RPMI8226 (cell line): ENCODE measurements around the gene FRMD8.

ENCODE experiments used
- DNase-seq: peaks from one replicate; pipeline ENCODE4 v3.0.0-alpha.2; 2015

FRMD8 gene

GRCh38 chr11:65425971-65426838 lies 39.8 kb downstream of the FRMD8 start:
- peak; percentile 68 for DNase-seq

DNA sequence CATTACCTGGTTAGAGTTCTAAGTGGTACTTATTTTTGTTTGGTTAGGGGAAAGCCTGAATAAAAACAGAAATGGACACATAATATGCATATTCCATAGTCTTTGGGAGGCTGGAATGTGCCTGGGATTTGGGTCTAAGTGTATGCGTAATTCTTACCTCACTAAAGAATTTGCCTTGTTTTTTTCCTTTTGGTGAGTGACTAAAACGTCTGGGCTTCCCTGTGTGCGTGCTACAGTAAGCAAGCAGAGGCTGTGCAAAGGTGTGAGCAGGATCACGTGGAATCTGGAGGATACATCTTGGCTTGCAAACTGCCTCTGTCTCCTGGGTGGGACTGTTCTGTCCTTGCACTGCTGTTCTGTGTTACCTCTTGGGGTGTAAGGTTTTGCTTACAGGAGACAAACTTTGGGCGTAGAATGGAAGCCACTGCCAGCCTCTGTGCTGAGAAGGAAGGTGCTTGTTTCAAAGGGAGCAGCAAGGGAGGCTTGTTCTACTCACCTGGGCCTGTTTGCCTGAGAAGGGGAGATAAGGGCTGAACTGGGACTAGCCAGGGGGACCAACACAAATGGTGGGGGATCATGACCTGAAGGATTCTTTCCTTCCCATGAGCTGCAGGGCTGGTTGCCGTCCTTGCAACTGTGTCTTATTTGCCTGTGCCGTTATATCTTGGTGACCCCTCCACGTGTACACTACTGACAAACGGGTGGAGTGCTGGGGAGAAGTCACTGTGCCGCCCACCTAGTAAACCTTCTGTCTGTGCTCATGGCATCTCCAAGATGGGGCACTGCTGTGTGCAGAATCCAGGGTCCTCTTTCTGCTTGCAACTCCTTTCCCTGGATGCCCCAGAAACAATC lies 40.6 kb downstream of the FRMD8 start:
- peak; percentile 74 for DNase-seq

DNA sequence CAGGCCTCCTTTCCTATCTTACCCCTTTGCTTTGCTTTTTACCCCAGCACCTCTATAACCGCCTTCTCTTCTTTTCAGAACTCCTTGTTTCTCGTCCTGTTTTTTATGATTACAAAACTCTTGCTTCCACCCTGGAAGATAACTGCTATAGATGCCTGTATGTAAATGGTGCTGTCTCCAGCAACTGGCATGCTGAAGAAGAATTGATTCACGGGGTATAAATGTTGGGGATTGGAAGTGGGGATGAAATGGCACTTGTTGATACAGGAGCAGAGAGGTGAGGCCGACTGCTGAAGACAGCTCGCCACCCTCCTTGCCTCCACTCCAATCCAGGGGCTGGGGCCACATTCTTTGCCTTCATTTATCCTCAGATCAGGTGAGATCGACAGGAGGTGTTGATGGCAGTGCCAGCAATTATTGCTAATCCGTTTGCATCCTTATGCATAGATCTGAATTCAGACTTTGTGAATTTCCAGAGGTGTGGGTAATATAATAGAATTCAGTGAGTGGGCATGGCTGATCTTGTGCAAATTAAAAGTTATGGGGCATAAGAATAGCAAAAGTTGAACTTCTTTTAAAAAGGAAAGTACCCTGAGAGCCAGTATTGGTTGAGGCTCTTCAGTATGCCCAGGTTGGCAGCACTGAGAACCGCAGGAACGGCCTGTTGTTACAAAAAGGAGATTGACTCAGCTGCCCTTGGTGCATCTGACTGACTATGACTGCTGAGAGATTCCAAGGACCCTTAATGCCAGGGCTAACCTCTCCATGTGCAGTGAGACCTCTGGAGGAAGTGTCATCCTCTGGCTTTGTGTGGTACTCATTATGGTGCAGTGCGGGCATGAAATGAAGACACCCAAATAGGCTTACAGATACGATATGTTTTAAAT lies 41.5 kb downstream of the FRMD8 start:
- DNase-seq: peak; percentile 83

GRCh38 chr11:65428578-65429067 lies 42.2 kb downstream of the FRMD8 start:
- peak; percentile 69 for DNase-seq

GRCh38 chr11:65429068-65429681 lies 42.7 kb downstream of the FRMD8 start:
- peak; percentile 73 for DNase-seq

DNA sequence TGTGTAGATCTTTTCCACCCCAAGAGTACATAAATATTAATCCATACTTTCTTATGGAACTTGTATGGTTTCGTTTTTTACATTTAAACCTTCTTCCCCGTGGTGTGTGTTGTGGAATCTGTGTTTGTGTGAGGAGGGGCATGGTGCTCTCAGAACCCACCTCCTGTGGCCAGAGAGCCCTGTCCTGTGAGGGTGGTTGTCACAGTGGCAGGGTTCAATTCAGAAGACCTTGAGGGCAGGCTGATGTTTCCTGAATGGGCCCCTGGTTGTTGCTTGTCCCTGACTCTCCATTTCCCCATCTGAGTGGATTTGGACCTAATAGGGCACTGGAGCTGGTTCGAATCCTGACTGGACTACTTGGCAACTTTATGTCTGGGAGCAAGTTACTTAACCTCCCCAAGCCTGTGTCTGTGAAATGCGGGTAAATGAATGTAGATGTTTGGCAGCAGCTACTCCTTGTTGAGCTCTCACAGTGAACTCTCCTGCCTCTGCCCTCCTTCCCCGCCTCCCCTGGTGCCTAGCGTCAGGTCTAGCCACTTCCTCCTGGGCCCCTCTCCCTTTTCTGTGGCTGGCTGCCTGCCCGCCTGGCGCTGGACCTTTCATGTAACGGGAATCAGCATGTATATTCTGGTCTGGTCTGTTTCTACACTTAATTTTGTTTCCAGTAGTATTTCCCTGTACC lies 43.4 kb downstream of the FRMD8 start:
- peak; percentile 91 for DNase-seq

GRCh38 chr11:65430406-65431217 lies 44.2 kb downstream of the FRMD8 start:
- peak; percentile 68 for DNase-seq

DNA sequence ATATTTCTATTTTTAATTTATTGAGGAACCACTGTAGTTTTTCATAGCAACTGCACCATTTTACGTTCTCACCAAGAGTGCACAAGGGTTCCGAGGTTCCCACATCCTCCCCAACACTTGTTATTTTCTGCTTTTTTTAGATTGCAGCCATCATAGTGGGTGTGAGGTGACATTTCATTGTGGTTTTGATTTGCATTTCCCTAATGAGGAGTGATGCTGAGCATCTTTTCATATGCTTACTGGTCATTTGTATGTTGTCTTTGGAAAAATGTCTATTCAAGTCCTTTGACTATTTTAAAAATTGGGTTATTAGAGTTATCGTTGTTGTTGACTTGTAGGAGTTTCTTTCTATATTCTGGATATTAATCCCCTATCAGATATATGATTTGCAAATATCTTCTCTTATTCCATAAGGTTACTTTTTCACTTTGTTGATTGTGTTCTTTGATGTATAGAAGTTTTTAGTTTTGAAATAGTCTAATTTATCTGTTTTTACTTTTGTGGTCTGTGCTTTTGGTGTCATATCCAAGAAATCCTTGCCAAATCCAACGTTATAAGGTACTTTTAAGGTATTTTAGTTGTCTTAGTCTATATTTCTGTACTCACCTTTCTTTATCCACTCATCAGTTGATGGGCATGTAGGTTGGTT lies 45.1 kb downstream of the FRMD8 start:
- peak; percentile 56 for DNase-seq

GRCh38 chr11:65432100-65432650 lies 45.7 kb downstream of the FRMD8 start:
- no peak for DNase-seq

DNA sequence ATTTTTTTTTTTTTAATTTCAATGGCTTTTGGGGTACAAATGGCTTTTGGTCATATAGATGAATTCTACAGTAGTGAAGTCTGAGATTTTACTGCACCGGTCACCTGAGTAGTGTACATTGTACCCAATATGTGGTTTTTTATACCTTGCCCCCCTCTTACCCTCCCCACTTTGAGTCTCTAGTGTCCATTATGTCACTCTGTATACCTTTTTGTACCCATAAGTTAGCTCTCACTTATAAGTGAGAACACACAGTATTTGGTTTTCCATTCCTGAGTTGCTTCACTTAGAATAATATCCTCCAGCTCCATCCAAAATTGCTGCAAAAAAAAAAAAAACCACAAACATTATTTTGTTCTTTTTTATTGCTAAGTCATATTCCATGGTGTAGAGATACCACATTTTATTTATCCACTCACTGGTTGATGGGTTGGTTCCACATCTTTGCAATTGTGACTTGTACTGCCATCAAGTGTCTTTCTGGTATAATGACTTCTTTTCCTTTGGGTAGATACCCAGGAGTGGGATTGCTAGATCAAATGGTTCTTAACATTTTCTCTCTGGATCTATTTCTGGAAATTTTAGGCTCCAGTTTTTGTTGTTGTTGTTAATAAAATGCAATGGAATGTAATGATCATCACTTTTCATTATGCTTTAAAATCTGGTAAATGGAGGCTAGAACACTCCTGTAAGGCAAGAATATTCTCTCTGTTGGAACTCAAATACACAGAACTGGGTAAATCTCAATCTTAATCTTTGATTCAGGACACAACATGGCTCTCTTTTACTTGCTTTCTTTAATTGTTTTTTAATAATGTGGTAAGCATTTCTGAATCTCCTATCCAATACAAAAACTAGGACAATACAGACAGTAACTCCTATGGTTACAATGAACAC lies 46.5 kb downstream of the FRMD8 start:
- peak; percentile 48 for DNase-seq

DNA sequence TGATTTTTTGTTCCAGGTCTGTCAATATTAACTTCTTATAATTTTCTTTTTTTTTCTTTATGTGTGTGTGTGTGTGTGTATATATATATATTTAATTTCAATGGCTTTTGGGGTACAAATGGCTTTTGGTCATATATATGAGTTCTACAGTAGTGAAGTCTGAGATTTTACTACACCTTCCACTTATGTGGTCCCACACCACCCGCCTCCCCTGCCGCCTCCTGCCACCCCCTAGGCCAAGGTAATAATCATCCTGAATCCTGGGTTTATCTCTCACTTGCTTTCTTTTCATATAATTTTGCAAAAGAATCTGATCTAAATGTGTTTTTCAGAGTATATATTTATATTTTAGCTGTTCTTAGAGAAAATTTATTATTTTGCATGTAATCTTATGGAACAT lies 47.2 kb downstream of the FRMD8 start:
- DNase-seq: no peak

DNA sequence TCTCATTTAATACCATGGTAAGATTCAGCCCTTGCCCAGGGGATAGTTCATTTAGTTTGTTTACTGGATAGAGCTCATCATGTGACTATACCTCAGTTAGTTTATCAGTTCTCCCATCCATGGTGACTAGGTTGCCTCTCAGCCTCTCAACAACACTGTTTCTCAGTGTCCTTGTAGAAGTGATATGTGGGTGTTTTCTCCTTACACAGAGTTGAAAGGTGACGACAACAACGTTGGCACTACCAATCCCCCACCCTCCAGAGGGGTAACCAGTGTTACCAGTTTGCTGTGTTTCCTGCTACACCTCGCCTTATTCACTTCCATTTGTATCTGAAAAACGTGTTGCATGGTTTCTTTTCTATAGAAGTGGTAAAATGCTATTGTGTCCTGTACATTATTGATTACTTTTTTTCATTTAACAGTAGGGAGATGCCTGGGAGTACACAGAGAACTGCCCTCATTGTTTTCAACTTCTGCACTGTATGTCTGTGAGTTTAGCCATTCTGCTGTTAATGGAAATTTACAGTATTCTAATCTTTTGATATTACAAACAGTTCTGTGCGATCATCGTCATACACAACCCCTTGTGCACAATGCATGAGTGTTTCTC lies 47.7 kb downstream of the FRMD8 start:
- DNase-seq: no peak

- DNase-seq: peak; percentile 12
These were observed 48.4 kb downstream of the FRMD8 start for GRCh38 chr11:65434667-65435410.

GRCh38 chr11:65435411-65435931 lies 49.0 kb downstream of the FRMD8 start:
- peak; percentile 20 for DNase-seq

GRCh38 chr11:65435981-65436411 lies 49.6 kb downstream of the FRMD8 start:
- DNase-seq: peak; percentile 14

DNA sequence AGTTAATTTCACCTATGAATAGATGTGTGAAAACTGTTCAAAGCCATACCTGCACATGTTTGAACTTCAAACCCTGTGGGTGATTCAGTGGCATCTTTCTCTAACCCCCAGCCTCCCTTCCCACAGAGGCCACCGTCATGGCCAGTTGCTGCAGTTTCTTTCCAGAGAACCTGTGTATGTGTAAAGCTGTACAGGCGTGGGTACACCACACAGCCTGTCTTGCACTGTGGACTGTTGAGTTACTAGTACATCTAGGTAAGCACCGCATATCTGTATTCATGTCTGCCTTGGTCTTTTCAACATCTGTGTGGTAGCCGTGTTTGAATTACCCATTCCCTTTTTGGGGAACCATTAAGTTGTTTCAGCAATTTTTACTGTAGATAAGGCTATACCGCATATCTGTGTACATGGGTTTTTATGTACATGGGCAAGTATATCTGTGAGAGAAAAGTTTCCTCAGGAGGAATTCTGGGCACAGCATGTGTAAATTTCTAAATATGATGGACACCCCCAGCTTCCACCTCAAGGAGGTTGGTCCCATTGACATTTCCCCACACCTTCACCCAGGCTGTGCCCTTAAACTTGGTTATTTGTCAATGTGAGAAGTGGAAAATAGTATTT lies 50.1 kb downstream of the FRMD8 start:
- DNase-seq: peak; percentile 13
